ENCODE results near the gene ZNF716. TPM values are rescaled to one million over a fixed set of nuclear protein-coding genes. Genes with fewer than 3 reads are reported as not detected.

The ZNF716 gene
- total and polyA plus RNA-seq, 2 of the 13 experiments (the other 11 are each of a cell fraction or from before 2014, with no cell fraction given): not detected

DNA sequence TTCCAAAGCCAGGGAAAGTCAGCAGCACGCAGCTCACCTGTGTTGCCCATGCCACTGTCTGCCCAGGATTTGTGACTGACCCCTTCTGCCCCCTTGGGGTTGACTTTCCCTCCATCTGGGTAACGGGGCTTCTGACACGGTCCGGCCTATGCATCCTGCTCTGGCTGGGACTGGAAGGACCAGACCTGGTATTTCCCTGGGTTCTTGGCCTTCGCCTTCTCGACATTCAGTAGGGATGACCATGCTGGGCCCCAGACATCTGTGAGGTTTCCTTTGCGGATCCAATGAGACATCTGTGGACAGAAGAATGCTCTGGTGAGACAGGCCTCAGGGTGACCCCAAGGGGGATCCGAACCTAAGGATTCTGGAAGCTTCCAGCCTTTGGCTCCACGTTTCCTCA, 34.2 kb upstream of the ZNF716 start:
- Histone ChIP-seq H3K9me3 (ENCODE audit: low read length) (peaks cover 81% of the 10 kb centered on the region), H3K4me1 (ENCODE audit: insufficient read depth, low read length) (no peaks in the 10 kb centered on the region), H3K27me3 (ENCODE audit: control insufficient read depth in 1 of 2, insufficient read depth in 2 of 2, low read length in 2 of 2) (no peaks in the 10 kb centered on the region), H3K9ac (ENCODE audit: insufficient read depth, low read depth, low read length) (no peak overlapping the region), H3K4me3 (replicated peaks in 1 of 3; ENCODE audit: insufficient read depth in 1 of 3, low read depth in 2 of 3, low read length in 3 of 3) (no peak overlapping the region), H2AFZ (ENCODE audit: low read length) (no peak overlapping the region), H4K20me1 (ENCODE audit: insufficient read depth, low read length) (no peaks in the 10 kb centered on the region), H3K36me3 (replicated peaks in 1 of 2; ENCODE audit: control insufficient read depth in 1 of 2, insufficient read depth in 2 of 2, low read length in 2 of 2) (no peaks in the 10 kb centered on the region), H3K27ac (ENCODE audit: extremely low read length, insufficient read depth, low read length) (no peak overlapping the region), H3K4me2 (ENCODE audit: low read depth, low read length) (no peak overlapping the region), H3K79me2 (ENCODE audit: insufficient read depth, low read length) (no peaks in the 10 kb centered on the region)
- ATAC-seq (no peak), DNase-seq (ENCODE audit: low spot score) (no peak), FAIRE-seq (no peak)
- intact Hi-C loops (cut with micrococcal nuclease; ENCODE audit: unreplicated experiment): no loop called here
- CTCF ChIA-PET (ENCODE audit: low intra/inter-chr PET ratio, low total read pairs): no interaction called here
- WGBS (ENCODE audit: low lambda C conversion rate): no CpG with 5 or more reads among the region's 9 CpGs
- BruUV-seq (replicated peaks): no TSS peak
- POLR2A ChIA-PET: no interaction called here
- in situ Hi-C loops (cut with HindIII; ENCODE audit: extremely low pct_ligation_motif_present, low pct_unique_long_range_greater_than_20kb): no loop called here
- TF ChIP-seq TAF1 (CRISPR knock-in tag; IDR thresholded peaks at IDR 0.05) (no peak), EED (CRISPR knock-in tag; IDR thresholded peaks at IDR 0.05) (no peak), PHF5A (CRISPR knock-in tag; IDR thresholded peaks at IDR 0.05; ENCODE audit: low read depth, unreplicated experiment) (no peak), ZNF207 (IDR thresholded peaks at IDR 0.05; ENCODE audit: borderline replicate concordance) (no peak), ZNF431 (CRISPR knock-in tag; IDR thresholded peaks at IDR 0.05; ENCODE audit: borderline replicate concordance, low read depth) (no peak), EEA1 (CRISPR knock-in tag; IDR thresholded peaks at IDR 0.05; ENCODE audit: borderline replicate concordance) (no peak), ZNF776 (CRISPR knock-in tag; IDR thresholded peaks at IDR 0.05) (no peak), TFE3 (CRISPR knock-in tag; IDR thresholded peaks at IDR 0.05) (no peak), ZFX (CRISPR knock-in tag; IDR thresholded peaks at IDR 0.05; ENCODE audit: low read depth) (no peak)
